Osteocyte (in vitro differentiated cells): ENCODE measurements around the gene IMPDH2. TPM values are rescaled to one million over a fixed set of nuclear protein-coding genes. Genes with fewer than 3 reads are reported as not detected.
A peak's percentile ranks its signal among the peaks of the same experiment; 100 is the strongest.

Experiments
- DNase-seq: peaks from one replicate; pipeline ENCODE4 v3.0.0; 2021; ENCODE audit warnings: mixed read lengths; ENCODE audit not compliant: unreplicated experiment; ENCODE audit errors: extremely low spot score
- H3K27ac Mint-ChIP-seq: one replicate; pipeline ENCODE4 v1.8.0; 2021; ENCODE audit warnings: mild to moderate bottlenecking, mixed read lengths; ENCODE audit not compliant: unreplicated experiment
- H3K27me3 Mint-ChIP-seq: one replicate; pipeline ENCODE4 v1.8.0; 2021; ENCODE audit warnings: mixed read lengths; ENCODE audit not compliant: unreplicated experiment
- H3K36me3 Mint-ChIP-seq: one replicate; pipeline ENCODE4 v1.8.0; 2021; ENCODE audit warnings: mixed read lengths; ENCODE audit not compliant: unreplicated experiment
- H3K4me1 Mint-ChIP-seq: one replicate; pipeline ENCODE4 v1.8.0; 2021; ENCODE audit warnings: mixed read lengths; ENCODE audit not compliant: unreplicated experiment
- H3K4me3 Mint-ChIP-seq: one replicate; pipeline ENCODE4 v1.8.0; 2021; ENCODE audit warnings: mild to moderate bottlenecking, moderate library complexity, mixed read lengths; ENCODE audit not compliant: unreplicated experiment
- H3K9me3 Mint-ChIP-seq: one replicate; pipeline ENCODE4 v1.8.0; 2021; ENCODE audit warnings: mixed read lengths; ENCODE audit not compliant: unreplicated experiment
- CTCF ChIP-seq: fragments of 200-600 bp; sonication (generic); IDR thresholded peaks from 2 replicates; pipeline ENCODE4 v1.5.0; 2021; ENCODE audit warnings: antibody characterized with exemption, mild to moderate bottlenecking, moderate library complexity
- microRNA-seq: library from miRNA; unstranded; fragments of <30 nt; microRNA quantifications from one replicate; pipeline ENCODE4 v1.1.0, GENCODE V29; 2020; ENCODE audit not compliant: unreplicated experiment
- total RNA-seq: library from RNA; stranded (reverse); gene quantifications from 2 replicates; pipeline ENCODE4 v1.2.1, GENCODE V29; 2021

Gene IMPDH2
- total RNA-seq, 1 donor from 2014 or later, result 202 TPM

GRCh38 chr3:48982686-48983085 lies 46.5 kb downstream of the IMPDH2 start:
- no peak overlapping the region for H3K27ac Mint-ChIP-seq
- H3K27me3 Mint-ChIP-seq, result no peaks in the 10 kb centered on the region
- H3K36me3 Mint-ChIP-seq, result peaks cover 46% of the 10 kb centered on the region
- no peak overlapping the region for H3K4me3 Mint-ChIP-seq
- no peaks in the 10 kb centered on the region for H3K4me1 Mint-ChIP-seq
- TF ChIP-seq CTCF, result no peak
- no peaks in the 10 kb centered on the region for H3K9me3 Mint-ChIP-seq
- no peak for DNase-seq

GRCh38 chr3:48982016-48982415 lies 47.2 kb downstream of the IMPDH2 start:
- Mint-ChIP-seq H3K27ac (no peak overlapping the region), H3K4me1 (no peaks in the 10 kb centered on the region), H3K9me3 (no peaks in the 10 kb centered on the region), H3K4me3 (no peak overlapping the region), H3K27me3 (no peaks in the 10 kb centered on the region), H3K36me3 (peaks cover 46% of the 10 kb centered on the region)
- DNase-seq, result no peak
- no peak for TF ChIP-seq CTCF

GRCh38 chr3:48980295-48980694 lies 48.9 kb downstream of the IMPDH2 start:
- Mint-ChIP-seq H3K36me3 (peaks cover 45% of the 10 kb centered on the region), H3K4me1 (no peaks in the 10 kb centered on the region), H3K27ac (no peak overlapping the region), H3K4me3 (no peak overlapping the region), H3K9me3 (no peaks in the 10 kb centered on the region), H3K27me3 (no peaks in the 10 kb centered on the region)
- no peak for DNase-seq
- TF ChIP-seq CTCF, result no peak

GRCh38 chr3:48979451-48979850 lies 49.7 kb downstream of the IMPDH2 start:
- DNase-seq, result no peak
- no peak overlapping the region for H3K27ac Mint-ChIP-seq

More at GRCh38 chr3:48979451-48979850, 49.7 kb downstream of the IMPDH2 start:
- Mint-ChIP-seq H3K36me3 (peaks cover 51% of the 10 kb centered on the region), H3K9me3 (no peaks in the 10 kb centered on the region), H3K4me3 (no peak overlapping the region), H3K4me1 (no peaks in the 10 kb centered on the region), H3K27me3 (no peaks in the 10 kb centered on the region)
- no peak for TF ChIP-seq CTCF

Small RNA genes lying within 50 kb of the gene (microRNA-seq; reads per million reads assigned to microRNA genes)
- 2,971 reads per million, percentile 85 among the genes with 10 or more reads in this experiment for gene MIR191
- 7,103 reads per million, percentile 93 among the genes with 10 or more reads in this experiment for gene MIR425

Other genes starting within 250 kb of the IMPDH2 start
- 61.6 and 61.8 TPM in 2 replicates for gene PRKAR2A, start 181.5 kb downstream of the IMPDH2 start, total RNA-seq
- gene SLC25A20, start 130.5 kb downstream of the IMPDH2 start, total RNA-seq, result 12.4 and 13.3 TPM in 2 replicates
- gene ARIH2, start 110.6 kb downstream of the IMPDH2 start, total RNA-seq, result 82.5 and 97.2 TPM in 2 replicates
- 31.3 and 35.6 TPM in 2 replicates for gene P4HTM, start 39.2 kb downstream of the IMPDH2 start, total RNA-seq
- gene WDR6, start 22.0 kb downstream of the IMPDH2 start, total RNA-seq, result 211 and 236 TPM in 2 replicates
- gene DALRD3, start 10.8 kb downstream of the IMPDH2 start, total RNA-seq, result 22.8 and 25.3 TPM in 2 replicates
- 69.1 and 69.4 TPM in 2 replicates for gene NDUFAF3, start 7.3 kb downstream of the IMPDH2 start, total RNA-seq
- 92.9 and 104 TPM in 2 replicates for gene QRICH1, start 64.7 kb upstream of the IMPDH2 start, total RNA-seq
- gene QARS1, start 75.4 kb upstream of the IMPDH2 start, total RNA-seq, result 252 and 266 TPM in 2 replicates
- gene USP19, start 91.4 kb upstream of the IMPDH2 start, total RNA-seq, result 75.7 and 75.9 TPM in 2 replicates
- gene LAMB2, start 103.7 kb upstream of the IMPDH2 start, total RNA-seq, result 721 and 811 TPM in 2 replicates
- gene CCDC71, start 136.9 kb upstream of the IMPDH2 start, total RNA-seq, result 23.7 and 24.9 TPM in 2 replicates
- gene KLHDC8B, start 142.2 kb upstream of the IMPDH2 start, total RNA-seq, result 17.9 and 20.4 TPM in 2 replicates
- 8.4 and 9.4 TPM in 2 replicates for gene C3orf62, start 247.8 kb upstream of the IMPDH2 start, total RNA-seq